LNCaP clone FGC (cell line): Measurements from ENCODE around the gene CAPN10.
A peak's percentile ranks its signal among the peaks of the same experiment; 100 is the strongest.

Experiments
- DNase-seq: peaks from one replicate; pipeline ENCODE4 v3.0.0-alpha.2; 2011; ENCODE audit warnings: low read depth
- H3K4me3 ChIP-seq: 2 replicates; pipeline ENCODE4 v1.5.1; 2011; ENCODE audit warnings: mild to moderate bottlenecking, low read depth, low read length, control low read depth
- TF ChIP-seq, protein P1 (sequence below): IDR thresholded peaks from 2 replicates; pipeline ENCODE4 v1.5.1; 2012; ENCODE audit warnings: mild to moderate bottlenecking; ENCODE audit not compliant: control insufficient read depth, insufficient read depth; ENCODE audit errors: extremely low read depth

CAPN10 gene

DNA sequence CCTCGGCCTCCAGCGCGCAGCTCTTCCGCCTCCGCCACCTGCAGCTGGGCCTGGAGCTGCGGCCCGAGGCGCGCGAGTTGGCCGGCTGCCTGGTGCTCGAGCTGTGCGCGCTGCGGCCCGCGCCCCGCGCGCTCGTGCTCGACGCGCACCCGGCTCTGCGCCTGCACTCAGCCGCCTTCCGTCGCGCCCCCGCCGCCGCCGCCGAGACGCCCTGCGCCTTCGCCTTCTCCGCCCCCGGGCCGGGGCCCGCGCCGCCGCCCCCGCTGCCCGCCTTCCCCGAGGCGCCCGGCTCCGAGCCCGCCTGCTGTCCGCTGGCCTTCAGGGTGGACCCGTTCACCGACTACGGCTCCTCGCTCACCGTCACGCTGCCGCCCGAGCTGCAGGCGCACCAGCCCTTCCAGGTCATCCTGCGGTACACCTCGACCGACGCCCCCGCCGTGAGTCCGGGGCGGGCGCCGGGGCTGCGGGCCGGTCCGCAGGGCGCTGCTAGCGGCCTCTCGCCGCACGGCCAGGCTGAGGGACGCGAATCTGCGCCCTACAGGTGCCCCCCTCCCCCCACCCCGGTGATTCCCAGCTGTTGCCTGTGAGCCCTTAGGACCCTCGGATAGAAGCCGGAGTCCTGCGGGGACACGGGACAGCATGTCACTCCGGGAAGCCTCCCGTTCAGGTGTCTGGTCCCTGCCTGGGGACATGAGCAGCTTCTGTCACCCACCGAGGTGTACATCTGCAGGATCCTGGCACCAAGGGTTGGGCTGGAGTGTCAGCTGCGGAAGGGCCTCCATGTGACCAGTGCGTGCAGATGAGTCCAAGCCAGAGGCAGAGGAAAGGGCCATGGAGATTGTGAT lies 17.6 kb upstream of the CAPN10 start:
- TF ChIP-seq, protein P1, sequence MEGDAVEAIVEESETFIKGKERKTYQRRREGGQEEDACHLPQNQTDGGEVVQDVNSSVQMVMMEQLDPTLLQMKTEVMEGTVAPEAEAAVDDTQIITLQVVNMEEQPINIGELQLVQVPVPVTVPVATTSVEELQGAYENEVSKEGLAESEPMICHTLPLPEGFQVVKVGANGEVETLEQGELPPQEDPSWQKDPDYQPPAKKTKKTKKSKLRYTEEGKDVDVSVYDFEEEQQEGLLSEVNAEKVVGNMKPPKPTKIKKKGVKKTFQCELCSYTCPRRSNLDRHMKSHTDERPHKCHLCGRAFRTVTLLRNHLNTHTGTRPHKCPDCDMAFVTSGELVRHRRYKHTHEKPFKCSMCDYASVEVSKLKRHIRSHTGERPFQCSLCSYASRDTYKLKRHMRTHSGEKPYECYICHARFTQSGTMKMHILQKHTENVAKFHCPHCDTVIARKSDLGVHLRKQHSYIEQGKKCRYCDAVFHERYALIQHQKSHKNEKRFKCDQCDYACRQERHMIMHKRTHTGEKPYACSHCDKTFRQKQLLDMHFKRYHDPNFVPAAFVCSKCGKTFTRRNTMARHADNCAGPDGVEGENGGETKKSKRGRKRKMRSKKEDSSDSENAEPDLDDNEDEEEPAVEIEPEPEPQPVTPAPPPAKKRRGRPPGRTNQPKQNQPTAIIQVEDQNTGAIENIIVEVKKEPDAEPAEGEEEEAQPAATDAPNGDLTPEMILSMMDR = no peak
- DNase-seq = no peak
- peak overlapping the region; percentile 62 for H3K4me3 ChIP-seq

DNA sequence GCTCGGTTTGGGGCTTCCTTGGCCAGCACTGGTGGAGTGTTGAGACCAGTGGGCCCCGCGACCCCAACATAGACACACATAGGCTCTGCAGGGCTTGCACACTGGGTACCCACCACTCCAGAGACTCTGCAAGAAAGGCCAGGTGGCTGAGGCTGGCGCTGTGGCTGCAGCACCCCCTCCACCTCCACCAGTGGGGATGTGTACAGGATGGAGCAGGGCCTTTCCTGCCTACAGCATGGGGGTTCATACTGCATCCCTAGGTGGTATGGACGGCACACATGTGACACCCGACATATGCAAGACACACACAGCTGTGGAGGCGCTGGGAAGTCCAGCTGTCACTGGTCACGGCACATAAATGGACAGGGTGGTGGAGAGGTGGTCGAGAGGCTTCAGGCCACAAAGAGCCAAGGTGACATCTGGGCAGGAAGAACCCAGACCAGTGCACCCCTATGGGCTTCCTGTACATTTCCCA lies 17.0 kb upstream of the CAPN10 start:
- H3K4me3 ChIP-seq = peak overlapping the region; percentile 62
- TF ChIP-seq, protein P1 = no peak

DNA sequence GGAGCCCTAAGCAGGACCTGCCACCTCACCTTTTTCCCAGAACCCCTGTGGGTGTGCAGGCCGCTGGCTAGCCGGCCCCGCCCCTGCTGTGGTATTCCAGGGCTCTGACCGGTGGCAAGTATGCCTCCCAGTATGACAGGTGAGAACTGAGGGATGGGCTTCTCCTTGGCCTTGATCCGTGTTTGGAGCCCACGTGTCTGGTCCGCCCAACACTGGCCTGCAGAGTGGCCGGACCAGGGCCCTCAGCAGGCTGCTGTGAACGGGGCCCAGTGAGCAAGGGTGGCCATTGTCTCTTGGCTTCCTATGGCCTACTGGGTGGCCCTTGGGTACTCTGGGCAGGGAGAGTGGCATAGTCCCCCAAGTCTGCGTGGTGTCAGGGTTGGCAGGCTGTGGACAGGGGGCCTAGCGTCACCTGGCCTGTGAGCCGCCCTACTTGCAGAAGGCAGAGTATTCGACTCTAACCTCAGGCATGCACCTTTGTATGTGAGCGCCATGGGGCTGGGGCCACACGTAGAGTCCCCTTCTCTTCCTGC lies 16.5 kb upstream of the CAPN10 start:
- TF ChIP-seq, protein P1 = no peak
- DNase-seq = no peak
- H3K4me3 ChIP-seq = peak overlapping the region; percentile 62

More for the DNA sequence above, 17.0 kb upstream of the CAPN10 start:
- DNase-seq = no peak

DNA sequence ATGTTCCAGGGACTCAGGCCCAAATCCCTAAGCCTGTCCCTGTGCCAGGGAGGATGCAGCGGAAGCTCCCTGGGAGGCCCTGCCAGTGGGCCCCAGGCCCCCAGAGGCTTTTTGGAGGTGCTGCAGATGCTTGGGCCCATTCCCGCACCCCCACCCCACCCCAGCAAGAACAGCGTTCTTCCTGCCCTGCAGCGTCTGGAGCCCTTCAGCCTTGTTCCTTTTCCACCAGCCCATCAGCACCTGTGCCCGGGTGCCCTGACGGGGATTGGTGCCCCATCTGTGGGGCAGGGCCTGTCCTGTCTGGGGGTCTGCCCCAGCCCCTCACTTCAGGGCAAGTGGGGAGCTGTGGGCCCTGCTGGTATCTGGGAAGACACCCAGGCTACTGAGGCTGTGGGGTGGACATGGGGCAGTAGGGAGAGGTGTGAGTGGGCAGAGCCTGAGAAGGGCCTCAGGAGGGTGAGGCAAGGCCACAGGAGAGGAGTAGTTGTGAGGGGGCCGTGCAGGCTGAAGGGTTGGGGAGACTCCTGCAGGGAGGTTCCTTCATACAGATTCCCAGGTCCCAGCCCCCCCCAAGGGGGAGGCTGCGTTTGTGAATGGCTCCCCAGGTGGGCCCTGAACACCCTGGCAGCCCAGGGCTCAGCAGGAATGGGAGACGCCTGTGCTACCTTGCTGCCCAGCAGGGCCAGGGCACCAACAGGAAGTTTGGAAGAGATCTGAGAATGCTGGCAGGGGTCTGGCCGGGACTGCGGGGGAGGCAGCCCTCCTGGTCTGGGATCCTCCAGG lies 15.8 kb upstream of the CAPN10 start:
- no peak for DNase-seq
- no peak overlapping the region for H3K4me3 ChIP-seq
- TF ChIP-seq, protein P1 = no peak

DNA sequence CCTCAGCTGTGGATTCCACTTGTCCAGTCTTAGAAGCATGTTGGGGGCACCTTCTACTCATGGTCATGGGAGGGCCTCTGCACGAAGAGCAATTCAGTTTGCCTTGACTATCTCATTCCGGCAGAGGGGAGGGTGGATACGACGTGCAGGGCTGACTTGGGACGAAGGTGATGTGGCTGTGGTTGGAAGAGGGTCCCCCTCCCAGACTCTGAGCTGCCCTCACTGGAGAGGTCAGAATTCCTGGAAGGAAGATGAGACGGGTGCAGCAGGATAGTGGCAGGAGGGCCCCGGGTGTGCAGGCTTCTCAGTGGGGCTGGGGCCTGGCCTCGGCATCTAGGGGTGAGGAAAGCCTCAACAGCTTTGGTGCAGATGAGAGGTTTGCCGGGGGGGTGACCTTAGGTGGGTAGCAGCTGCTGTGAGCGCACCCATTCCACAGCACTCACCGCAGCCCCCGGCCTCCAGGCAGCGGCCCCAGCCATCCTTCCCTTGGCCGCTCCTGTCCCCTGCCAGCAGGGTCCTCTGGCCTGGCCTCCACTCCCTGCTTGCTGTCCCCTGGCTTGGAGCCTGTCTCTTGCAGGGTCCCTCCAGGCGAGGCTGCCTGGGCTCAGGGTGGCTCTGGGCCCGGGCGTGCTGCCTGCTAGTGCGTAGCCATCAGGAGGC lies 15.1 kb upstream of the CAPN10 start:
- no peak for DNase-seq
- TF ChIP-seq, protein P1 = no peak
- no peak overlapping the region for H3K4me3 ChIP-seq

DNA sequence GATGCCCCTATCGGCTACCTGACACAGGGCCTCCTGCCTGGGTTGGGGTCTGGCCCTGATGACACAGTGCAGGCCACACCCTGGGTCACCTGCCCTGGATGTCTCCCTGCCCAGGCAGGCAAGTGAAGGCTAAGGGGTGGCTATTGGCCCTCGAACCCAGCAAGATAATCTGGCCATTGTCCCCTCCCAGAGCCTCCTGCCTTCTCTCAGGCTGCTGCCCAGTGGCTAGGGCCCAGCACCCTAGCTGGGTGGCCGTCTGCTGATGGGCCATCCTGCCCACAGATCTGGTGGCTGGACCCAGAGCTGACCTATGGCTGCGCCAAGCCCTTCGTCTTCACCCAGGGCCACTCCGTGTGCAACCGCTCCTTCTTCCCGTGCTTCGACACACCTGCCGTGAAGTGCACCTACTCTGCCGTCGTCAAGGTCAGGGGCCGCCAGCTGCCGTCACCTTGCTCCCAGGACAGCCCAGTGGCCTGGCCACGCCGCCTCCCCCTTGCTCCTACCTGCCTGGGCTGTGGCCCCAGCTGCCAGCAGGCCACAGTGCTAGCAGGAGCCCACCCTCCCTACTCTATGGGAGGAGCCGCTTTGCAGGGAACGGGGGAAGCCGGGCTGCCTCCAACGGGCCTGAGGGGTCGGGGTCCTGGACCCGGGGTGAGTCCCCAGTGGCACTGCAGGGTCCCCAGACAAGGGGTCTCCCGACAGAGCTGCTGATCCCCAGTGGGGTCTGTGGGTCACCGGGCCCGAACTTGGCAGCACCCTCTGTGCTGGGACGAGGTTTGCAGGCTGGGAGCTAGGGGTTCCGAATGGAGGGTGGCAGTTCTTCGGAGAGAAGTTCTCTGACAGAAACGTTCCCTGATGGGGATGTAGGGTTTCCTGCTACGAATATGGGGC lies 14.1 kb upstream of the CAPN10 start:
- DNase-seq = no peak
- H3K4me3 ChIP-seq = no peak overlapping the region
- TF ChIP-seq, protein P1 = no peak
